ENCODE results near the gene BCO1.

BCO1 gene

GRCh38 chr16:81273223-81273950, 34.9 kb downstream of the BCO1 start:
- in situ Hi-C loops (cut with MboI; ENCODE audit: low sequenced_read_pairs), result no loop called here

GRCh38 chr16:81275064-81275532, 36.6 kb downstream of the BCO1 start:
- in situ Hi-C loops (cut with MboI; ENCODE audit: low sequenced_read_pairs), result no loop called here

GRCh38 chr16:81275795-81276194, 37.3 kb downstream of the BCO1 start:
- in situ Hi-C loops (cut with MboI; ENCODE audit: low sequenced_read_pairs), result no loop called here

GRCh38 chr16:81276323-81276722, 37.8 kb downstream of the BCO1 start:
- in situ Hi-C loops (cut with MboI; ENCODE audit: low sequenced_read_pairs), result no loop called here

- in situ Hi-C loops (cut with MboI; ENCODE audit: low sequenced_read_pairs), result no loop called here
Measured at GRCh38 chr16:81277541-81278080, 39.1 kb downstream of the BCO1 start.

GRCh38 chr16:81278526-81278925, 40.0 kb downstream of the BCO1 start:
- in situ Hi-C loops (cut with MboI; ENCODE audit: low sequenced_read_pairs), result no loop called here

GRCh38 chr16:81279392-81279791, 40.9 kb downstream of the BCO1 start:
- in situ Hi-C loops (cut with MboI; ENCODE audit: low sequenced_read_pairs), result no loop called here

GRCh38 chr16:81280393-81280792, 41.9 kb downstream of the BCO1 start:
- in situ Hi-C loops (cut with MboI; ENCODE audit: low sequenced_read_pairs), result no loop called here

- in situ Hi-C loops (cut with MboI; ENCODE audit: low sequenced_read_pairs), result no loop called here
Measured at GRCh38 chr16:81283044-81283443, 44.6 kb downstream of the BCO1 start.

GRCh38 chr16:81284995-81285600, 46.6 kb downstream of the BCO1 start:
- in situ Hi-C loops (cut with MboI; ENCODE audit: low sequenced_read_pairs), result no loop called here

- in situ Hi-C loops (cut with MboI; ENCODE audit: low sequenced_read_pairs), result no loop called here
Measured at GRCh38 chr16:81286190-81286589, 47.7 kb downstream of the BCO1 start.

- in situ Hi-C loops (cut with MboI; ENCODE audit: low sequenced_read_pairs), result no loop called here
Measured at GRCh38 chr16:81291117-81291516, 52.6 kb downstream of the BCO1 start.

- in situ Hi-C loops (cut with MboI; ENCODE audit: low sequenced_read_pairs), result no loop called here
Measured at GRCh38 chr16:81292936-81293335, 54.4 kb downstream of the BCO1 start.

GRCh38 chr16:81293909-81294802, 55.7 kb downstream of the BCO1 start:
- in situ Hi-C loops (cut with MboI; ENCODE audit: low sequenced_read_pairs), result no loop called here

GRCh38 chr16:81296631-81297030, 58.1 kb downstream of the BCO1 start:
- in situ Hi-C loops (cut with MboI; ENCODE audit: low sequenced_read_pairs), result no loop called here

GRCh38 chr16:81307770-81308169, 69.3 kb downstream of the BCO1 start:
- in situ Hi-C loops (cut with MboI; ENCODE audit: low sequenced_read_pairs), result no loop called here

GRCh38 chr16:81310045-81310644, 71.7 kb downstream of the BCO1 start:
- in situ Hi-C loops (cut with MboI; ENCODE audit: low sequenced_read_pairs), result no loop called here

GRCh38 chr16:81311762-81312161, 73.3 kb downstream of the BCO1 start:
- in situ Hi-C loops (cut with MboI; ENCODE audit: low sequenced_read_pairs), result no loop called here

- in situ Hi-C loops (cut with MboI; ENCODE audit: low sequenced_read_pairs), result no loop called here
Measured at GRCh38 chr16:81313701-81314602, 75.5 kb downstream of the BCO1 start.
